ENCODE data around the gene BDH2. TPM values are rescaled to one million over a fixed set of nuclear protein-coding genes. Genes with fewer than 3 reads are reported as not detected.

BDH2 gene
- polyA plus RNA-seq, 2 of the 4 experiments (the other 2 are of a cell fraction) = 15.7 to 28.2 TPM

- TF ChIP-seq FOSL2 (IDR thresholded peaks at IDR 0.05) (no peak), FOSL2 (CRISPR knock-in tag; IDR thresholded peaks at IDR 0.05) (no peak), PHF8 (IDR thresholded peaks at IDR 0.05; ENCODE audit: borderline replicate concordance, low read depth) (peak; percentile 37)
These were observed 23.5 kb downstream of the BDH2 start (continued) for GRCh38 chr4:103075894-103076746.

- TF ChIP-seq POLR2A (IDR thresholded peaks at IDR 0.05; ENCODE audit: low read length) (no peak), GATA3 (IDR thresholded peaks at IDR 0.05; ENCODE audit: borderline replicate concordance) (no peak), NFE2L2 (conservative IDR thresholded peaks at IDR 0.05; ENCODE audit: low read length) (no peak), ZSCAN20 (CRISPR knock-in tag; IDR thresholded peaks at IDR 0.05) (no peak), HES2 (IDR thresholded peaks at IDR 0.05) (no peak), FOSB (CRISPR knock-in tag; IDR thresholded peaks at IDR 0.05) (no peak), SREBF2 (IDR thresholded peaks at IDR 0.05) (no peak), EHMT2 (IDR thresholded peaks at IDR 0.05; ENCODE audit: low read depth) (no peak), NPAS2 (CRISPR knock-in tag; IDR thresholded peaks at IDR 0.05; ENCODE audit: borderline replicate concordance) (no peak), SMC3 (IDR thresholded peaks at IDR 0.05) (no peak), CBX2 (IDR thresholded peaks at IDR 0.05; ENCODE audit: borderline replicate concordance, low read depth) (no peak), ELK1 (IDR thresholded peaks at IDR 0.05; ENCODE audit: low read depth, low read length) (no peak), PBX3 (IDR thresholded peaks at IDR 0.05) (no peak), RNF2 (IDR thresholded peaks at IDR 0.05; ENCODE audit: borderline replicate concordance, low read depth) (no peak), USF2 (IDR thresholded peaks at IDR 0.05) (no peak)
- CTCF ChIA-PET = interaction anchor here (0.6 to 1.3 kb wide), 2 partner anchors 9 to 11 kb away, joined by 3 to 4 read pairs; no protein-coding TSS in a partner anchor
- POLR2A ChIA-PET = no interaction called here
These were observed 24.2 kb downstream of the BDH2 start for GRCh38 chr4:103075435-103075893.

GRCh38 chr4:103074744-103075434, 24.7 kb downstream of the BDH2 start:
- peaks cover 16% of the 10 kb centered on the region; the same call in 2 of the 3 replicates for H3K4me1 ChIP-seq
- H3K4me2 ChIP-seq = peak overlapping the region; percentile 75
- TF ChIP-seq NR3C1 (IDR thresholded peaks at IDR 0.05) = no peak
- no peak for FAIRE-seq
- ATAC-seq = no peak
- ChIA-PET POLR2A (no interaction called here), CTCF (interaction anchor here (0.6 to 1.3 kb wide), 2 partner anchors 9 to 11 kb away, joined by 3 to 4 read pairs; no protein-coding TSS in a partner anchor)
- peak in 1 of 2 experiments; percentile 6 for DNase-seq (ENCODE audit: low read depth in 1 of 2, low spot score in 1 of 2)
- WGBS (ENCODE audit: missing lambda C conversion rate) = 57% methylated on average over 8 of the region's 9 CpGs
- H3K9me3 ChIP-seq = no peaks in the 10 kb centered on the region
- H3K27ac ChIP-seq = peak overlapping the region in 1 of 2 experiments; percentile 90; a peak in 1 of 6 replicates
- H3K4me3 ChIP-seq = peak overlapping the region; percentile 54; the same call in 2 of the 3 replicates

More at GRCh38 chr4:103075435-103075893, 24.2 kb downstream of the BDH2 start:
- FAIRE-seq = no peak
- Histone ChIP-seq H3K27ac (peak overlapping the region; percentile 83 to 90), H3K9me3 (no peaks in the 10 kb centered on the region), H3K4me3 (peak overlapping the region; percentile 54), H3K4me1 (peaks cover 16% of the 10 kb centered on the region; the same call in 2 of the 3 replicates), H3K4me2 (peak overlapping the region; percentile 75)
- peak in 1 of 2 experiments; percentile 31 for DNase-seq (ENCODE audit: low read depth in 1 of 2, low spot score in 1 of 2)
- WGBS (ENCODE audit: missing lambda C conversion rate) = 32% methylated on average over 4 of the region's 4 CpGs
- ATAC-seq = peak; percentile 26 to 40; a peak in 4 of 6 replicates

Measured in A549 (cell line).